Stimulated activated CD4-positive, alpha-beta T cell treated with anti-CD3 and anti-CD28 coated beads, TNF-alpha, amount 100 ng/mL, for 48 hours (primary cell): Measurements from ENCODE around the gene NGDN.
"Not testable (repeated sequence)": the region's sequence is repeated elsewhere in the genome, so short reads cannot be mapped to it uniquely, and the experiment has no call there.

ENCODE experiments used
- DNase-seq, 3 donors: peaks; one replicate each; pipeline ENCODE4 v3.0.0-alpha.2; 2020; ENCODE audit warnings: low read depth in 3 of 3

Gene NGDN, protein sequence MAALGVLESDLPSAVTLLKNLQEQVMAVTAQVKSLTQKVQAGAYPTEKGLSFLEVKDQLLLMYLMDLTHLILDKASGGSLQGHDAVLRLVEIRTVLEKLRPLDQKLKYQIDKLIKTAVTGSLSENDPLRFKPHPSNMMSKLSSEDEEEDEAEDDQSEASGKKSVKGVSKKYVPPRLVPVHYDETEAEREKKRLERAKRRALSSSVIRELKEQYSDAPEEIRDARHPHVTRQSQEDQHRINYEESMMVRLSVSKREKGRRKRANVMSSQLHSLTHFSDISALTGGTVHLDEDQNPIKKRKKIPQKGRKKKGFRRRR

DNA sequence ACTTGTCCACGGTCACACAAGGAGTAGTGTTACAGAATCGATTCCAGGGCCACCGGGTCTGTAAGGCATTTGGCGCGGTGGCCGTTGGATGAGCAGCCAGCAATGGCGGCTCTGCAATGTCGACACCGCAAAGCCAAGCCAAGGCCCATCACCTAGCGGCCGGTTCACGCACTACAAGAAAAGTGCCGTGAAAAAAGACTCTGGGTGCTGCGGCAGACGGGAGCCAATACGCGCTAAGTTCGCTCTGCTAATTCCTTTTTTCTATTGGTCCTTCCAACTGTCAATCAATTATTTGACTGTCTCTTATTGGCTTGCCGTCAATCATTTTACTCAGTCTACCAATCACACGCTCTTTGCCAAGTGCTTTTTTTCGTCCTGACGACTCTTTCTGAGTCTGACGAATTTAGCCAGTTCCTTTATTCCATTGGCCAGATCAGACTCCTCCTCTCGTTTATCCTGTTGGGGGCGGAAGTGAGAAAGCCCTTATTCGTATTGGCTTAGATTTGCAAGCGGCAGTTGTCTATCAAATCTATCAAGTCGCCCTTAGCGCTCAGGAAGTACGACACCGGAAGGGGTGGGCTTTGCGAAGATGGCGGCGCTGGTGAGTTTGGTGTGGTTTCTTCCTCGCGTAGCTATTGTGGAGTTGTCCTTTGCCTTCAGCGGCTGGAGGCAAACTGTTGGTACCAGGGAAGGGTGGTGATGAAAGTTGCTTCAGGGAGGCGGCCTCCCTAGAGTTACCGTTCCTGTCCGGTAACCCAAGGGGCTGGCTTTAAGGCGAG lies at the start of gene NGDN:
Gene NGDN (plus strand): TSS at position 577 of the 779 bp plus-strand sequence. CDS start 13 bp downstream, at position 590.
- peak; percentile 83 to 90 (median 85) for DNase-seq

DNA sequence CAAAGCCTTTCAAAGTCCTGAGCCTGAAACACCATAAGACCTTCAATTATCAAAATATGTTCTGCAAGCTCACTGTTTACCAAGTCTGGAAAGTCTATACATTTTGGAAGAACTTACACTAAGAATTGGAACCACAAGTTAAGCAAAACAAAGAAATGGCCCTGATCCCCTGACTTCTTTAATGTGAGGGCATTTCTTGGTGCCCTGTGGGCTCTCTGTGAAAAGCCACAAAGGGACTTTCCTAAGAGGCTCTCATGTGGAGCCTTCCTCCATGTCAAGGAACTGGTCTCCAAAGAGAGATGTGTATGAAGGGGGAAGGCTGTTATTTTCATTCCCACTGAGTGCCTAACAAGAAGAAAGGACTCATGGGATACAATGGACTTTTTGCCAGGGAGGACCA lies 47.9 kb upstream of the NGDN start:
- DNase-seq: no peak

DNA sequence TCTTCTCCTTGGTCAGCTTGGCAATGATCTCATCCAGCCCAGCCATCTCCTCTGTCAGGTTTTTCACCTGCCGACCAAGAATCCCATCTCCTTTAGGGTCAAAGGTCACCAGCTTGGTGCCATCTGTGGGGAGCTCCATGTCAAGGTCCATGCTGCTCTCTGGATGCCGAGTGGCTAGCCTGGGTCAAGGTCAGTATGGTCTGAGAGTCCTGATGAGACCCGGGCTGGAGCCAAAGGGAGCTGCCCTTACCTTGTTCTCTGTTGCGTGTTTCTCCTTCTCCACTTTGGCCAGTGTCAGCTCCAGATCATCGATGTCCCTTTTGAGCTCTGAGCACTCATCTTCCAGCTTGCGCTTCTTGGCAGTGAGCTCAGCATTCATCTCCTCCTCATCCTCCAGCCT lies 45.8 kb upstream of the NGDN start:
- no peak for DNase-seq

DNA sequence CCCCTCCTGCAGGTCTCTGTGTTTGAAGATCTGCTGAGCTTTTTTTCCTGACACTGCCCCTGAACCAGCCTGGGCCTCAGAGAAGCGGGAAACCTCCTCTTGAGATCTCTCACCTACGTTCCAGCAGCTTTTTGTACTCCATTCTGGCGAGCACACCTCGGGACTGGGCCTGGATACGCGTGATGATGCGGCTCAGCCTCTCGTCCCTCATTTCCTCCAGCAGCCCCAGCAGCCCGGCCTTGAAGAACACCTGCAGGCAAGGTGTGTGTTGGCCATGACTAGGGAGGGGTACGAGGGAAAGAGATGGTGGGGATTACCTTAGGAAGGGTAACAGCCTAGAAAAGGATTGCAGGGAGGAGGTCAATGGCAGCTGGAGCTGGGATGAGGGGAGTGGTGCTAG lies 44.3 kb upstream of the NGDN start:
- DNase-seq: no peak

DNA sequence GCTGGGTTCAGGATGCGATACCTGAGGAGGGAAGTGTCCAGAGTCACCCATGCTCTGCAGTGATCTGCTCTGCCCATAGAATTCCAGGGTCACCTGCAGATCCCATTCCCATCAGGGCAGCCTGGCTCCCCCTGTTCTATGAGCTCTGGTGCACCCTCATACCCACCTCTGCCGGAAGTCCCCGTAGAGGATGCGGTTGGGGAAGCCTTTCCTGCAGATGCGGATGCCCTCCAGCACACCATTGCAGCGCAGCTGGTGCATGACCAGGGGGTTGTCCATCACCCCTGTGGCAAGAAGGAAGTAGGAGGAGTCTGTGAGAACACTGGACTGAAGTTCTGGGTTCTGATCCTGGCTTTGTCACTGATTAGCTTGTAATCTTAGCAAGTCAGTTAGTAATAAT lies 43.7 kb upstream of the NGDN start:
- DNase-seq: not testable (repeated sequence)

DNA sequence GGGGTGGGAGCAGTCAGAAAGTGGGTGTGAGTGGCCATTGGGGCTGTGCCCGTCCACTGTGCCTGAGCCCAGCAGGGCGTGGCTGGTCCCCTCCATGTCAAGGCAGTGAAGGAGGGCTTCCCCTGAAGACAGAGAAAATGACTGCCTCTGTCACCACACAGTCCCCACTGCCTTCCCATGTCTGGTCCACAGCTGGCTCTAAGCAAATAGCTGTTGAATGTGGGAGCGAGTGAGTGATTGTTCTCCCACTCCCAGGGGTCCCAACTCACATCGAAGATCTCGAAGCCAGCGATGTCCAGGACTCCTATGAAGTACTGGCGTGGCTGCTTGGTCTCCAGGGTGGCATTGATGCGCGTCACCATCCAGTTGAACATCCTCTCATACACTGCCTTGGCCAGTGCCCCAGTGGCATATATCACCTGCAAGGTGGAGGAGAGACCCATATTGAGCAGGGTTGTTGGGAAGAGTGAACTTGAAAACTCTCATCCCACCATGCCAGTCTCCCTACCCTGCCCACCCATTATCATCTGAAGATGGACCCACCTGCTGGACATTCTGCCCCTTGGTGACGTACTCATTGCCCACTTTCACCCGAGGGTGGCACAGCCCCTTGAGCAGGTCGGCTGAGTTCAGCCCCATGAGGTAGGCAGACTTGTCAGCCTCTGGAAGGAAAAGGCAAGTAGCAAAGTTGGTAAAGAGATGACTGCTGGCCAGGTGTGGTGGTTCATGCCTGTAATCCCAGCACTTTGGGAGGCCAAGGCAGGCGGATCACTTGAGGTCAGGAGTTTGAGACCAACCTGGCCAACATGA lies 40.6 kb upstream of the NGDN start:
- DNase-seq: no peak

DNA sequence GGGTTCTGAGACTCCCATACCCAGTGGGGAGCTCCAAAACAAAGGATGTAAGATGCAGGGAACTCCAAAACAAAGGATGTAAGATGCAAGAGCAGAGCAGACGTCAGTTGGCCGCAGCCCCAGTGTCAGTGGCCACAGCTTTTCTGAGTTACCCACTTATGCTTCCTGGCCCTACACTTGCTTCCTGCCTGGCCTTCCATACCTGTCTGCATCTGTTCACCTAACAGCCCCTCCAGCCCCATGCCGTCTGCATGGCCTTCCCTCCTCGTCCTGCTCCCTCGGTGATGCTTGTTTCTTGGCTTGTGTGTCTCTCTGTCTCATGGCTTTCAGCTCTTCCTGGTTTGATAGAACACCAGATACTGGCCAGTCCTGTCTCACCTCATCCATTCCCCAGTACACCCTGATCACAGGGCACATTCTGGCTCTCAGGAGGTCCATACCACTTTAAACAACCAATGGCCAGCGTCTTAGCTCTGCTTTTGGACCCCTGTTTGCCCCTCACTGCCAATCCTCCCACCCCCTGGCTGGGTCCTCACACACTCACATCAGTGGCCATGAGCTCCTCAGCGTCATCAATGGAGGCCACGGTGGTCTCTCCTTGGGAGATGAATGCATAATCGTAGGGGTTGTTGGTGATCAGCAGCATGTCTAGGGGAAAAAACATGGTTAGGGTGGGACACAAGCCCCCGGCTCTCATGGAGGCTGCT lies 39.3 kb upstream of the NGDN start:
- DNase-seq: no peak

DNA sequence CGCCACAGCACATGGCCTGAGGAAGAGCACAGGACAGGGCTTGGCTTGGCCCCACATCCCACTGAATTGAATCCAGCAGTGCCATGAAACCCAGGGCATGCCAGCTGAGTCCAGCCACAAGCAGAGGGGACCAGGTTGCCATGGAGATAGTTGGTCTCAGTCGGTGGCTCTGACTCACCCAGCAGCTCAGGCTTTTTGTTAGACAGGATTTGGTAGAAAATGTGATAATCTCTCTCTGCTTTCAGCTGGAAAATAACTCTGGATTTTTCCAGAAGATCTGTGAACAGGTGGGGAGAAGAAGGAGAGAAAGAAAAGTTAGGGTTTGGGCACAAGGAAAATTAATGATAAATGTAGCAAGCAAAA lies 38.8 kb upstream of the NGDN start:
- no peak for DNase-seq

DNA sequence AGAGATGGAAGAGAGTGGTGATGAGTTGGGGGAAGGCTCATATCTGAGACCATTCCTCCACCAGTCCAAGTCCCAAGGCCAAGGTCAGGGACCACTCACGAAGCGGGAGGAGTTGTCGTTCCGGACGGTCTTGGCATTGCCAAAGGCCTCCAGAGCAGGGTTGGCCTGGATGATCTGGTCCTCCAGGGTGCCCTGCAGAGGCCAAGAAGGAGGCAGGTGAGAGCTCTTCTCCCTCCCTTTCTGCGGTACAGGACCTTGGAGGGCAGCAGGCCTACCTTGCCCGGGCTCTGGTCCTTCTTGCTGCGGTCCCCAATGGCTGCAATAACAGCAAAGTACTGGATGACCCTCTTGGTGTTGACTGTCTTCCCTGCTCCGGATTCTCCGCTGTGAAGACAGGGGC lies 38.0 kb upstream of the NGDN start:
- DNase-seq: no peak

DNA sequence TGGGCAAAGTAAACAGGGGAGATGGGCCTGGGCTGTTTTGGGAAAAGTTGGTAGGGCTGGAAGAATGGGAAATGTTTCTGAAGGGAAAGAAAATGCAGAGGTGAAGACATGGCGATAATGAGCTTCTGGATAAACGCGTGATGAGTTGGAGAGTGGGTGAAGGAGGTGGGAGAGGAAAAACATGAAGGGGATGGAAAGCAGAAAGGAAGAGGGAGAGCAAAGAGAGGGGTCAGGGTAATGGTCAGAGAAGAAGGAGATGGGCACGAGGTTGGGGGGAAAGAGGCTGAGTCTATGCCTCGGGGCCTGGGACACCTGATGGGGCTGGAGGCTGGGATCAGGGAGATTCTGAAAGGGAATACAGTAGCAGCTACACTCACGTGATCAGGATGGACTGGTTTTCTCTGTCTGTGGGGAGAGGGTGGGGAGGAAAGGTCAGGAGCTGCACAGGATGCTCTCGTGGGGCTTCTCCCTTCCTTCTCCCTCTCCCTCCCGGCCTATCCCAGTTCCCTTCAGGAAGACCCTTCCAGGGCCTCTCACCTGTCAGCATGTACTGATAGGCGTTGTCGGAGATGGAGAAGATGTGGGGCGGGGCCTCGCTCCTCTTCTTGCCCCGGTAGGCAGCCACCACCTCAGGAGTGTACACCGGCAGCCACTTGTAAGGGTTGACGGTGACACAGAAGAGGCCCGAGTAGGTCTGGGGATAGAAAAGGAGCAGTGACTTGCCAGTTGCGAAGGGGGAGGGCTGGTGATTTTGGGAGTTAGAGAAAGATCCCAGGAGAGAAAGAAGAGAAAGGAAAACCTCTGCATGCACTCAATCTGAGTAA lies 37.2 kb upstream of the NGDN start:
- DNase-seq: no peak

DNA sequence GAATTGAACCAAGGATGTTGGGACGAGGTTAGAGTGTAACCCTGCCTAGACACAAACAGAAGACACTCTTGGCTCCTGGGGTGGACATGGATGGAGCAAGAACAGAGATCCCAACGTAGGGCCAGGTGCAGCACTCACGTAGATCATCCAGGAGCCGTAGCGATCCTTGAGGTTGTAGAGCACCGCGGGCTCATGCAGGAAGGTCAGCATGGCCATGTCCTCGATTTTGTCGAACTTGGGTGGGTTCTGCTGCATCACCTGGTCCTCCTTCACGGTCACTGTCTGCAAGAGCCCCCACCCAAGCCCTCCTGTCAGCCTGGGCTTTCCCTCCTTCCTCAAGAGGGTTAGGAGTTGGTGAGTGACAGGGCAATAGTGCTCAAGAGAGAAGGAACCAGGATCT lies 36.6 kb upstream of the NGDN start:
- DNase-seq: no peak

DNA sequence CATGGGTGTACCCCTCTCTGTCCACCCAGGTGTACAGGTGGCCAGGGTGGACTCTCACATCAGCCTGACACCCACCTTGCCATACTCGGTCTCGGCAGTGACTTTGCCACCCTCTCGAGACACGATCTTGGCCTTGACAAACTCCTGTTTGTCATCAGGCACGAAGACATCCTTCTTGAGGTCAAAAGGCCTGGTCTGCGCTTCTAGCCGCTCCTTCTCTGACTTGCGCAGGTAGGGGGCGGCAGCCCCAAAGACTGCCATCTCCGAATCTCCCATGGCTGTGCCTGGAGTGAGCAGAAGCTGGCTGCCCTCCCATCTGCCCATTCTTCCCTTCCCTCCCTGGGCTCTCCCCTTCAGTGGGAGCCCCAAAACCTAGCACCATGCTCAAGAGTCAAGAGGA lies 36.0 kb upstream of the NGDN start:
- no peak for DNase-seq

DNA sequence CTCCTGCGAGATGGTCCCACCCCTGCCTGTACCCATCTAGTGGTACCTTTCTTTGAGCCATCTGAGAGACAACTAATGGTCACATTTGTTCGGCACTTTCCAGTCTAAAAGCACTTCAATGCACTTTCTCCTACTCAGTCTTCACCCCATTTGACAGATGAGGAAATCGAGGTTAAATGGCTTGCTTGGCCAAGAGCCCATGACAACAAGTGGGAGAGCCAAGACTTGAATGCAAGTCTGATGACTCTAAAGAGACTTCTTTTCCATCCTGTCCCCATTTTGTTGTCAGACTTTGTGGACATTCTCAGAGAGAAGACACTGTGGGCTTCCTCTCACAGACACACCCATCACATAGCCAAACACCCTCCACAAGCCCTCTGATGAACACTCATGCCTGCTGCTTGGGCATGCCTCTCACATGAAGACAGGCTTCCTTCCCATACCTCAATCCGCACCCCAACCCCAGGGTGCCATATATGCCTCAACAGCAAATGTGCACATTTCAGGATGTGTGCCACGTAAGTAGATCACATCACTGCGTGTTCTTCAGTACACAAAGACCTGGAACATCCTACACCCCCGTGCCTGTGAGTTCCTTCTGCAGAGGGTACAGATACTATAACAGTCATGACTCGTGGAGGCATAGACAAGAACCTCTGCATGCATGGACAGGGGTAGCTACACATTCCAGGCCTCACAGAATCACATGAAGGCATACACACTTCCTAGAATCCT lies 34.8 kb upstream of the NGDN start:
- DNase-seq: no peak

DNA sequence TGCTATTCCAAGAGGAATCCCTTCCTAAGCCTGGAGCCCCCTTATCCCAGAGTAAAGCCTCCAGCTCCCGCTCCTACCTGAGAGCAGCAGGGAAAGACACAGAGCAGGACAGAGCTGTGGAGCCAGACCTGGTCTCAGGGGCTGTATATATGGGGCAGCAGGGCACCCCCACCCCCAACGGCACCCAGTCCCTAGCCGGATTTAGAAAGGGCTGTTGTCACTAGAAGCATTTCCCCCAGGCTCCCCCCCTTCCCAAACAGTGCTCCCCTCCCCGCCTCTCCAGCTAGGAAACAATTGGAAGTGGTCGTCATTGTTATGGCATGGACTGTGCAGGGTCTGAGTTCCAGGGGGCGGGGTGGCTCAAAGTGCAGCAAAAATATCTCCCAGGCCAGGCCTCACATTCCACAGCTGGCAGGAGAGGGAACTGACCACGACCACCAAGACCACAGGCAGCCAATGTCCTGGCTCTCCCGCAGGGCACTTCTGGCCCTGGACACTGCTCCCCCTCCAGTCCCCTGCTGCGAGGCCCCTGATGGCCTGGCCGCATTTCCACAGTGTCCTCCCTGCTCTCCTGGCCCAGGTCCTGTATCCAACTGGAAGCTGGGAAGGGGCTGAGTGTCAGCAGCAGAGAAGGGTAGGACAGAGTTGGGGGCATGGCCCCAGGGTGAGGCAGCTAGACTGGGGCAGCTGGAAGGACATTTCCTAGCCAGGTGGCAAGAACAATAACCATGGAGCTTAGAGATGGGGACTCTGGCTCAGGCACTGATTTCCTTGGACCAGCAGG lies 33.8 kb upstream of the NGDN start, which contains the start of gene MYH7:
Gene MYH7 (minus strand): TSS at position 118 of the 784 bp plus-strand sequence. CDS start 1,928 bp downstream, outside the sequence.
- no peak for DNase-seq

DNA sequence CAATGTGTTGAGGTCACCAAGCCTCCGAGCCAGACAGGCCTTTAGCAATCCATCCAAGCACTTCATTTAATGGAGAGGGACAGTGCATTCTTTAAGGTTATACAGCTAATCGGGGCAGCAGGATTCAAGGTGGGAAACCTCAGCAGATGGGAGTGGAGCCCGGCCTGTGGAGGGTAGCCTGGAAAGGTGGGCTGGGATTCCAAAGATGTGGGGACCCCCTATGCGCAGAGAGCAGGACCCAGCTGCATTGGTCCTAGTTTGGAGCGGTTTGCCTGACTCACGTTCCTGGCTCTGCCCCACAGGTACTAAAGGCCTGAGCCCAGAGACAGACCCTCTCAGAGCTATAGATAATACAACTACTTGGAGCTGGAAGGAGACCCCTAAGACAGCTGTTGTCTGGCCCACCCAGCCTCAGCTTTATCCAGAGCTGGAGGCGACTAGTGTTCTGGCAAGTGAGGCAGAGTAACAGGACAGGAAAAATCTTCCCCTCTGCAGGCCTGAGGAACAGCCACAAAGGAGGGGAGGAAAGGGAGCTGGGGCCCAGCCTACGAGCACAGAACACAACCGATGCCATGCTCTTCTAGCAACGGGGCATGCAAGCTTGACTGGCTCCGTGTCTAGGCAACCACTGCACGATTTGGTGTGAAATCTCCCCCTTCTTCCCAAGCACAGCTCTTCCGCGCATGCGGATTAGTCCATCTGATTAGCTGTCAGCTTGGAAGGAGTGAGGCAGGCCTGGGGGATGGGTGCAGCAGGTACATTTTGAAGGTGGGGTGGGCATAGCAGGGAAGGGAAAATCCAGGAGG lies 33.0 kb upstream of the NGDN start:
- no peak for DNase-seq

DNA sequence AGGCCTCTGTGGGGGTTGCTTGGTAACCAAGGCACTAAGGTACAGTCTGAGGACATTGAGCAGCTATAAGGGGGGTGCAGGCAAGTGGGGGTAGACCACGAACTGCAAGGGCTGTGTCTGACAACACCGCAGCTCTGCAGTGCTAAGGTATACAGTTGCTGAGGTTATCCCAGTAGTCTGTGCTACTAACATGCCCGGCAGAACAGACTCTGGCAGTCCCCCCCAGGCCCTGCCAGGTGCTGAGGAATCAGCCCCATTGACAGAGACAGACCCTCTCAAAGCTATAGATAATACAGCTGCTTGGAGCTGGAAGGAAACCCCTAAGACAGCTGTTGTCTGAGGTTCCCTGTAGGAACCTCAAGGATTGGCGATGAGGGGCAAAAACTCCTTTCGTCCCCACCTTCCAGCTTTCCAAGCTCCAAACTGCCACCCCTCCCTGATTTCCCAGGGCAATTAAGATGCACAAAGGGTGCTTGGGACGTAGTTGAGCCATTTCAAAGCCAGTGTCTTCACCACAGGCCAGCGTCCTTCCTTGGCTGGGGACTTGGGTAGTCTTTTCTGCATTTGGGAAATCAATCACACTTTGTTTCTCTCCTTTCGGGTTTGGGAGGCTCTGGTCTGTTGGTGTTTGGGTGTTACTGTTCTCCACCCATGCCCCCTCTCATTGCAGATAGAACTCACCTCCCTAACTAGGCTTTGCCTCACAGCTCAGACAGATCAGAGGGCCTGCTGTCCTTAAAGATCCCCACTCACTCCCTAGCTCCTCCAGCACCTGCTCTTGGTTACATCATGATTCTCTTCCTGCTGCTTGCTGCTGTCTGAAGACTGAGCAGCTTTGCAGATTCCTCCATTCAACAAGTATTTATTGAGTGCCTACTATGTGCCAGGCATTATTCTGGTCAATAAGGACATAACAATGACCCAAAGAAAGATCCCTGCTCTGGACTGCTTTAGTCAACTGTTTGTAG lies 32.1 kb upstream of the NGDN start:
- no peak for DNase-seq
